ENCODE results near the gene TTLL10.
"Not testable (repeated sequence)": the region's sequence is repeated elsewhere in the genome, so short reads cannot be mapped to it uniquely, and the experiment has no call there.

Gene TTLL10

DNA sequence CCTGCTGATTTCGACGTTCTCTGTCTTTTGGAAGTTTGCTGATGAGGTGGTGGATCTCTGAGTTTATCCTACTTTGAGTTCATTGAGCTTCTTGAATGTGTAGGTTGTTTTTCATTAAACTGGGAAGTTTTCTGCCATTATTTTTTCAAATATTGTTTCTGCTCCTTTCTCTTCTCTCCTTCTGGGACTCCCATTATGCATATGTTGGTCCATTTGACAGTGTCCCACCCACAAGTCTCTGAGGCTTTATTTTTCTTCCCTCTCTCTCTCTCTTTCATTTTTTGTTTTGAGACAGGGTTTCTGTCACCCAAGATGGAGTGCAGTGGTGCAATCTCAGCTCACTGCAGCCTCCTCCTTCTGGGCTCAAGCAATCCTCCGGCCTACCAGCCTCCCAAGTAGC lies 21.0 kb downstream of the TTLL10 start:
- no peak for DNase-seq

DNA sequence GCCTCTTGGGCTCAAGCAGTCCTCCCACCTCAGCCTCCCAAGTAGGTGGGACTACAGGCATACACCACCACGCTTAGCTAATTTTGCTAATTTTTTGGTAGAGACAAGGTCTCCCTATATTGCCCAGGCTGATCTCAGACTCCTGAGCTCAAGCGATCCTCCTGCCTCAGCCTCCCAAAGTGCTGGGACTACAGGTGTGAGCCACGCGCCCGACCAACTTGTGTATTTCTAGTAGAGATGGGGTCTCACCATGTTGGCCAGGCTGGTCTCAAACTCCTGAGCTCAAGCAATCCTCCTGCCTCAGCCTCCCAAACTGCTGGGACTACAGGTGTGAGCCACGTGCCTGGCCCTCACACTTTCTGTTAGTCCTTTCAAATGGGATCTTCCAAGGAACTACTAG lies 22.0 kb downstream of the TTLL10 start:
- DNase-seq, result not testable (repeated sequence)

DNA sequence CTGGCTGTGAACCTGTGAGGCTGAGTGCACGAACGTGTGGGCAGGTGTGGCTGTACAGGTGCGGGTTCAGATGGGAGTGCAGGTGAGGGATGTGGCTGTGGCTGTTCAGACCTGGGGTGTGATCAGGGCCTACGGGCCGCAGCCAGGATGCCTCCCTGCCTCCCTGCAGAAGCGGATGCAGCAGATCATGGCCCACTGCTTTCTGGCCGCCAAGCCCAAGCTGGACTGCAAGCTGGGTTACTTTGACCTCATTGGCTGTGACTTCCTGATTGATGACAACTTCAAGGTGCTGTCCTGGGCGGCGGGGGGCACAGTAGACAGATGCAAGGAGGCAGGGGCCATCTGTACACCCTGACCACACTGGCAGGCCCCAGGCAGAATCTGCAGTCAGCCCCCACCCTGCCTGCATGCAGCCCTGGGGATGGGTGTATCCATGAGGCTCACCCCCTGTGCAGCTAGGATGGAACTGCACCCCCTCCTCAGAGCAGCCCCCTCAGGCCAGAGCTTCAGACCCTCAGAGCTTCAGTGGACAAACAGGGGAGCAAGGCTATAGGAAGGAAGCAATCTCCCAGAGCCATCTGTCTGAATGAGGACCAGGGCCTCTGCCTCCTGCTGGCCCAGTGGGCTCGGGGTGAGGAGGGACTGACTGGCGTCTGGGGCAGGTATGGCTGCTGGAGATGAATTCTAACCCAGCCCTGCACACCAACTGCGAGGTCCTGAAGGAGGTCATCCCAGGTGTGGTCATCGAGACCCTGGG lies 22.9 kb downstream of the TTLL10 start:
- no peak for DNase-seq

DNA sequence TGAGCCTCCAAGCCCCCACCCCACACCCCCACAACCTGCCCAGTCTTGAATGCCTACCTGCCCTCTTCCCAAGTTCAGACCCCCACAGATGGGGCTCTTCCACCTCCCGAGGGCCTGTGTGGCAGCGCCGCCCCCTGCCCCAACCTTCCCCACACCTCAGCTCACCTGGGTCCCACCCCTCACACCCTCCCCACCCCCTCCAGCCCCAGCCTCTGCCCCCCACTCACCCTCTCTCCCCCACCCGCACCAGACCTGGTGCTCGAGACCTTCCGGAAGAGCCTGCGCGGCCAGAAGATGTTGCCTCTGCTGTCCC lies 23.5 kb downstream of the TTLL10 start:
- DNase-seq, result no peak

DNA sequence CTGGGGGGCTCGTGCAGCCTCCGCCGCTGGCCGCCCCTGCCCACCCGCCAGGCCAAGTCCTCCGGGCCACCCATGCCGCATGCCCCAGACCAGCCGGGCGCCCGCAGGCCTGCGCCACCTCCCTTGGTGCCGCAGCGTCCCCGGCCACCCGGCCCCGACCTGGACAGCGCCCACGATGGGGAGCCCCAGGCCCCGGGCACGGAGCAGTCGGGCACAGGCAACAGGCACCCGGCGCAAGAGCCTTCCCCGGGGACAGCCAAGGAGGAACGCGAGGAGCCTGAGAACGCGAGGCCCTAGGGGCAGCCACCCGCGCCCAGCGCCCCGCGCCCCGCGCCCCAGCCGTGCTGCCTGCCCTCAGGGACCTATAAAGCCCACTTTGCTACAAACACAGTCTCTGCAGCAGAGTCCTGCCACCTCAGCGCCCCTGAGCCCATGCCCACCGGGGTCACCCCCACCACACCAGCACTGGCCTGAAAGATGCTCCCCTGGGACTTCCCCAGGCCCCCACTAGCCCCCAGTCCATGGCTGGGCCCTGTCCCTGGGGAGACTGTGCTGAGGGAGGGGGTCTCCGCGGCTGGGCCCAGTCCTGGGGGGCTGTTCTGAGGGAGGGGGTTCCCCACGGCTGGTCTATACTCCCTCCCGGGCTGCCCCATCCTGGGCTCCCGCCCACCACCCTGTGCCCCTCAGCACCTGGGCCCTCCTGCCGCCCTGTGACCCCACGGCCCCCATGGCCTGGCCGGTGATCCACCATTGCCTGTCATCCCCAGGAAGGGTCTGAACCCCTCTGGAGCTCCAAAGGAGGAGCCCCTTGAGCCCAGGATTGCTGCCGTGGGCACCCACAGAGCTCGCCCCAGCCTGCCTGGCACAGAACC lies 24.1 kb downstream of the TTLL10 start:
- DNase-seq, result no peak

DNA sequence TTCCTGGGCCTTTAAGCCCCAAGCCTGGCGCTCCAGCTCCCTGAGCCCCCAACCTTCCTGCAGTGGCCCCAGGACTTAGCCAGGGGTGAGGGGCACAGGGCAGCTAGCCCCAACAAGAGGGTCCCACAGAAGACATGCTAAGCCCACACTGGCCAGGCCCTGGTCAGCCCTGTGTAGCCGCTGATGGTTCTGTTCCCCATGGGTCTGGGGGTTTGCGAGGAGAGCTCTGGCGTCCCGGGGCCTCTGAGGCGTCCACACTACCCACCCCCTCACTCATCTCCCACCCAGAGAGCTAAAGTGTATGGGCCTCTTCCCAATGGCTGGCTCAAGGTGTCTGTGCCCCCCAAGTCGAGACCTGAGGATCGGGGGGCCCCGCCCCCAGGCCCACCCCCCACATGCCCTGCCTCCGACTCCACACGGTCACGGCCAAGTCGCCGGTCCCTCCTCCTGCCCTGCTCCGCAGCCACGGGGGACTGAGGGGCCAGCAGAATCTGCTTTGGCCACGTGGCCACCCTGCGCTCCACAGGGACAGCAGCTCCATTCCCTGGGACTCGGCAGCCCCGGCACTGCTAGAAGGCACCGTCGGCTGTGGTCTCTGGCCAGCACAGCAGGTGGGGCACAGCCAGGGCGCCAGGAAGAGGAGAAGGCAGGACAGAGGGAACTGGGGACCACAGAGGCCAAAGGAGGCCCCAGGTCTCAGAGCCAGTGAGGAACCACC lies 24.9 kb downstream of the TTLL10 start:
- no peak for DNase-seq

DNA sequence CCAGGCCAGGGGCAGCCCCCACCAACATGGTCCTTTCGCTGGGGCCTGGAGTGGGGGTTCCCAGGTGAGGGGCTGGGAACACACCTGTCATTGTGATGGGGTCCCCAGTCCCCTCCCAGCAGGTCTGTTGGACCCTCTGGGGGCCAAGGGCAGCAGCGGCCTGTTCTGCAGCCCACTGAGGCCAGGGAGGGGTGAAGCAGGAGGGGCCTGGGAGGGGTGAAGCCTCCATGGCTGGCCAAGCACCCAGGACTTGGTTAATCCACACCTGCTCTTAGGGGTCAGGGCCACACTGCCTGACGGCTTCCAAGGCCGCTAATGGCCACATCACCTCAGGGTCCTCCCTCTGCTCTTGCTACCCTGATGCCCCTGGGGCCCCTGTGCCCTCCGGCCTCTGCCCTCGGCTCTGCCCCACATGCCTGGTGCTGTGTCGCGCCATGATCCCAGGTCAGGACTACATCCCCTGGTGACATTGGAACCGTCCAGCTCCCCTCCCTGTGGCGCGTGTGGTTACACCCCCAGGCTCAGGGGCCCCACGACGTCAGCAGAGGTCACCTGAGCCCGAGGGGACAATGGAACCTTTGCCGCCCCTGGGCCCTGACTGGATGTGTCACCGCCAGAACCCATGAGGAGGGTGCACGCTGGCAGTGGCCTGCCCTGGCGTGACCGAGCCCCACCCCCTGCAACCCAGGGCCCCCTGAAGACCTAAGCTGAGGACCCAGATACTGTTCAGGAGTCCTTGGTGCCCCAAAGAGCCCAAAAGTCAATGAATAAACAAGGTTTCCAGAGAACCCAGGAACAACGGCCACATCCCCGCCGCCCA lies 25.7 kb downstream of the TTLL10 start:
- DNase-seq, result no peak

DNA sequence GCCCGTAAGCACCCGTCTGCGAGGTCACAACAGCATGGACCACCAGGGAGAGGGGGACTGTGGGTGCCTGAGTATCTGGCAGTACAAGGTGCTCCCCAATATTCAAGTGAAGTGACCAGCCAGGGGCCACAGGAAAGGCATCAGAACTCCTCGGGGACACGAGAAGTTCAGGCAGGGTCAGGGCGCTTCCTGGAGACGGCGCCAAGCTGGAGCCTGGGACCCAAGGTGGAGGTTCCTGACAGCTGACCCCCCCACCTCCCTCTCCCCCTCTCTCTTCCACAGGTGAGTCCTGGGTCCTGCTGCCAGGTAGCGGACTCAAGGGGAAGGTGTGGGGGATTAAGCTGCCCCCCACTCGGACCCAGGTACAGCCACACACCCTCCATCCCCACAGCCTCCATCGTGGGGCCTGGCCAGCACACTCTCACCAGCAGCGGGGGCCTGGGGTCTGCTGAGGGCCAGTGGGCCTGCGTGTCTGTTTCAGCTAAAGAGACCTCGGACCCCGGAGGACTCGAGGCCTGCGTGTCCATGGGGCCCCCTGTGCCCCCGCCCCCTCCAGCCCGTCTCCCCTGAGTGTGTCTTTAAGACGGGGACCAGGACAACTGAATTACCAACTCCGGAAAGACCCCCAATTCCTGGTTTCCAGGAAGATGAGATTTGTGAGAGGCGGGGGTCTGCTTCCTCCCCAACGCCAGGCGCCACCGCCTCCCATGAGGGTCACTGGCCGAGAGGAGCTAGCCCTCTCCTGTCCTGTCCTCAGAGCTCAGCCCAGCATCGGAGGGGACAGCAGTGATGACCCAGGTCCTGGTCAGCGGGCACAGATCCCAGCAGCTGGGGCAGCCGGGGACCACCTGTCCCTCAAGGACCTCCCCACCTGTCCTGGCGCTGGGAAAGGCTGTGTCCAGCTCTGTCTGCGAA lies 26.5 kb downstream of the TTLL10 start:
- no peak for DNase-seq

DNA sequence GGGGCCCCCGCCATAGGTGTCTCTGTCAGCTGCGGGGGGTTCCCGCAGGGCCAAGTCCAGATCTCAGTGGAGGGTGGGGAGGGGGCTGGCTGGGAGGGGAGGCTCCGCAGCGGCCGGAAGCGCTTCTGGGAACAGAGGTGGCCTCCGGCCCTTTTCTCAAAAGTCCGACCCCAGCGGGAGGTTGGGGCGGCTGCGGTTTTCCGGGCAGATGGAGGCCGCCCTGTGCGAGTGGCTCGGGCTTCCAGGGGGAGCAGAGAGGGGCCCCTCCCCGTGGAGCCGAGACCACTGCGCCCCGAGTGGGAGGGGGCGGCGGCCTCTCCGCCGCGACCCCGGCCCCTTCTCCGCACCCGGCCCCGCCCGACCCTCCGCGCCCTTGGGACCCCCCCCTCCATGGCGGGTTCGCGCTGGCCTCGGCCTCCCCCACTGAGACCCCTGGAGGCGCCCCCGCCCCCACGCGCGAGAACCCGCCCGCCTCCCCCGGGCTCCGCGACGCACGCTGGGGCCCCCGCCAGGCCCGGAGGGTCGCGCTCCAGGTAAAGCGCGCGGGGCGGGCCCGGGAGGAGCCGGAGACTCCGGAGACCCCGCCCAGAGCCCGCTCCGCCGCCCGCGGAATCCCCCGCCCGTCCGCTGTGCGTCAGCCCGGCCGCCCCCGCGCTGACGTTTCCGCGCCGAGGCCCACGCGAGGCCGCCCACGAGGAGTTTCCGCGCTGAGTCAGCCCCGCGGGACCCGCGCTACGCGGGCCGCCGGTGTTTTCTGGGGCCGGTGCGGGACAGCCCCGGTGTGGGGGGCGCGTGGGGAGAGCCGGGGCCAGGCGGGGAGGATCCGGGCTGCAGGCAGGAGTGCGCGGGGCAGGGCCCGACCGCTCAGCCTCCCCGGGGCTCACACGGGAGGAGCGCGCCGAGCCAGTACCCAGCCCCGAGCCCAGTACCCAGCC lies 27.5 kb downstream of the TTLL10 start:
- DNase-seq, result peak; percentile 8

DNA sequence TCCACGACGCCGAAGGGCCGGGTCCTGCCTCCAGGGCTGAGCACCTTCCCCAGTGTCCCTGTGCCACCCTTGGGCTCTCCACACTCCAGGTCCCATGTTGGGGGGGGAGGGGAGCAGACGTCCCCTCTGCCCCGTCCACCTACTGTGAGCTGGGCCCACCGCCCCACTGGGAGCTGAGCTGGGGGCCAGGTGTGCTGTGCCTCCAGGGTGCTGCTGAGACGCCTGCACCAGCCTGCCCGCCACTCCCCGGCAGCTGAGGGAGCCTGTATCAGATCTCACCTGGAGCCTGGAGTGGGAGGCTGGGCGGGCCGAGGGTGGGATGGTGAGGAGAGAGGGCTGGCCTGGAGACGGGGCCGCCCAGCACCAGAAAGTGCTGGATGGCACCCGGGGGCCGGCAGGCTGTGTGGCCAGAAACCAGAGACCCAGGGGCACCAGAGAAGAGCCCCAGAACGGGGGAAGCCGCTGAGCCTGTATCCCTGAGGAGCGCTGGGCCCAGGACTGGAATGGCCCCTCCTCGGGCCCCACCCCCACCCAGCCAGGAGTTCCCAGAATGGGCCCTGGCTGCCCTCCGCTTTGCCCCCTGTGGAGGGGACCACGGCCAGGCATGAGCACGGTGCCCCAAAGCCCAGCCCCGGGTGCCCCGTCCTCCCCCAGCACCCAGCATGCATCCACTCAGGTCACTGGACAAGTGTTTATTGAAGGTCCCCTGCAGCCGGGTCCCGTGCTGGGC lies 29.3 kb downstream of the TTLL10 start:
- DNase-seq, result no peak

DNA sequence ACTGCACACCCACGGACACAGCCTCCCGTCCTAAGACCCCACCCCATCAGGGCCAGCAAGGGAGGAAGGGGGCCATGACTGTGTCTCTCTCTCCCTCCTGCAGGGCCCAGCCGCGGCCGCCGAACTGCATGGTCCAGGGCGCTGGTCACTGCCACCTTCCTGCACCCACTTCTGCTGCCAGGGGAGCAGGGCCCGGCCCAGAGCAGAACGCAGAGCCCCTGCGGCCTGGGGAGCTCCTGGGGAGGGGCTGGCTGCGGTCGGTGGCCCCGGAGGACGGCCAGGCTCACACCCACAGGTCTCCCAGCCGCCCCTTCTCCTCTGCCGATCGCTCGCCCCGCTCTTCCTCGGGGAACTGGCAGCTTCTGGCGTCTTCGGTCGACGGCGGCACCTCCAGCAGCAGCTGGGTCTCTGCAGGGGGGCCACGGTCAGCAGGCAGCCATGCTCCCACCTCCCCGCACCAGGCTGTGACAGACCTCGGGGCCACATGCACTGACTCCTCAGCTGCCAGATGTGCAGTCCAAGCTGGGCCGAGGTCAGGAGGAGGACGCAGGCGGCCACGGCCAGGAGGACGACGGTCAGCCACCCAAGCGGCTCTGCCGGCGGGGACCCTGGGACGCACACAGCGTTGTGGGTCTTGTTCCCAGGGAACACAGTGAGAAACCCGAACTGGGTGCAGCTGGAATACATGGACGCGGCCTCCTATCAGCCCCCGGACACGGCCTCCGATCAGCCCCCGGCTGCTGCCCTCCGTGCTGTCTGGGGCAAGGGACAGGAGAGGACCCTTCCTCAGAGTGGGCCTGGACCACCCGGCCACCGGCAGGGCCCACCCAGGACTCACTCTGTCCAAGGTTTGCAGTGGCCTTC lies 30.1 kb downstream of the TTLL10 start:
- DNase-seq, result no peak

DNA sequence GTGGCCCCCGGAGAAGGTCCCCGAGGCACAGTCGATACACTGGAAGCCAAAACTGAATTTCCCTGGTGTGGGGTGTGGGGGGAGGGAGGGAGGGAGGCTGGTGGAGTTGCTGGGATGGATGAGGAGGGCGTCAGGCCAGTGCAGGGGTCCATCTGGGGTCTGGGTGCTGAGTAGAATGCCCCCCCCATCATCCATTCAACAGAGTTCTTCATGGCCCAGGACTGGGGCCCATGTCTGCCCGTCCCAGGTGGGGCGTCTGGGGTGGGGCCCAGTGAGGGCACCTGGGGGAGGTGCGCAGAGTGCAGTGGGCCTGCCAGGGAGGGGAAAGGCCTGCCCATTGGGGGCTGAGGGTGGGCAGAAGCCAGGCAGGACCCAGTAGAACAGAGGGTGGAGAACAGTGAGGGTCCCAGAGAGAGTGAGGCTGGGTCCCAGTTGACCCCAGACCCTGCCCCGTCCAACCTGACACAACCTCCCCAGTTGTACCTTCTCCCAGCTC lies 30.8 kb downstream of the TTLL10 start:
- DNase-seq, result no peak

DNA sequence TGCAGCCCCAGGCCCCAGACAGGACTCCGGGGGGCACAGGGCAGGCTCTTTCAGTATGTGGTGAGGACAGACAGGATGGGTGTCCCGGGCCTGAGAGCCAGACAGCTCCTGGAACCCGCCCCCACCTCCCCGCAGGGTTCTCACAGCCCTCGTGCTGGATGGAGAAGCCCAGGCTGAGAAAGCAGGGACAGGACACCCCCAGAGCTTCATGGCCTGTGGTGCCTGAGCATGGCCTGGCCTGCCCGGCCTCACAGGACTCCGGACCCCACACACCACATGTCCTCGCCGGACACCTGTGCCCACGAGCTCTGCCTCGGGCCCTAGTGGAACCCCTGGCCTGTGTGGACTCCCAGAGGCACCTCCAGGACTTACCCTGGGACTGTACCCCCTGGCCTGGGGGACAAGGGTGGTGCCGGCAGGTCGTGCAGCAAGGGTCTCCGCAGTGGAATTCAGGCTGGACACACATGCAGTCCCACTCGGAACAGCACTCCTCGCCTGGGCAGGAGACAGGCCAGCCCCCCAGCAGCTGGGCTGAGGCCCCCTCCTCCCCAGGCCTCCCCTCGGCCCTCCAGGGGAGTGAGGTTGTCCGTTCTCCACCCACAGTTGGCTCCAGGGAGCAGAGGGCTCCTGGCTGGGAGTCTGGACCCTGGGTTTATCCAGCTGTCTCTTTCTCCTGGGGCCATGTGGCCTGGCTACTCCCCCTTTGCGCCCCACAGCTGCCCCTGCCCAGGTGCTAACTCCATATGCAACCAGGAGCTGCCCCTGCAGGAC lies 31.5 kb downstream of the TTLL10 start:
- DNase-seq, result no peak

DNA sequence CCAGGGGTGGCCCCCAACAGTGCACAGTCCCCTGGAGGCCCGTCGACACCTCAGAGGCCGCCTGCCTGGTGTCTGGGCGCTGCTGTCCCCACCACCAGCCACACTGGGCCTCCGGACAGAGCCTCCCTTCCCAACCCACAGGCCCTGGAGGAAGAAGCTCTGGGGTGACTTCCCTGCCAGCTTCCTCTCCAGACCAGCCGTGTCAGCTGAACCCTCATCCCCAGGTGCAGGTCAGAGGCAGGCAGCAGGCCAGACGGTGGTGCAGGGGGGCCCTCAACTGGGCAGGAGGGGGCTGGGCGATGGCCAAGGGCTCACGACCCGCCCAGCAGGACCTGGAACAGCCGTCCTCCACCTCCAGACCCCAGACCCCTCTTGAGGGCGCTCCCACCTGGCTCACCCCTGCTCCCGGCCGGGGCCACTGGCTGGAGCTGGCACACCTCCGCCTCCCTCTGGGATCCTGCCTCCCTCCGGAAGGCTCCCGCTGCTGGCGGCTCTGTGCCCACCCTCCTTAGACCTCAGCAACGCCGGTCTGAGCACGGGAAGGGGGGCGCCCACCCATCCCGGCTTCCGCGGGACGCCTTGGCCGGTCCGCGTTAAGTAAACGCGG lies 32.2 kb downstream of the TTLL10 start:
- no peak for DNase-seq

DNA sequence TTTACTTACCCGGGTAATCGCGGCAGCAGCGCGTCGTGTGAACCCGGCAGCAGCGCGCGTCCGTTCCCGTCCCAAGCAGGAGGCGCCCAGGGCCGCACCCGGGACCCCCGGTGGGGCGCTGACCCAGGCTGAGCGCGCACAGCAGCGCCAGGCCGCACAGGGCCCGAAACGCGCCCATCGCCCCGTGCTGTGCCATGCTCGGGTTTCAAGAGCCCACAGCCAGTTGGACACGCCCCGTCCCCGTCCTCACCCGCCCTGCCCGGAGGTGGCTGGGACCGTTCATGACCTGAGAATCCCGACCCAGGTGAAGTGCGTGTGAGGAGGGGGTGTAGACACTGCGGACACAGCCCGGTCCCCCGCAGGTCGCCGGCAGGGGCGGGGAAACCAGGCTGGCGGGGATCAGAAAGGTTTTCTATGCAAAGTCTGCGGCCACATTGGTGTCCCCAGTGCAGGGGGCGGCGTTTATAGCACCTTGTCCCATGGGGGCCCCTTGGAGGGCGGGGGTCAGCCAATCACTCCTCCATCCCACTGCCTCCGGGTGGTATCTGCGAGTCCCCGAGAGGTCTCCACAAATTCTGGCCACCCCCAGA lies 32.8 kb downstream of the TTLL10 start, which contains the start of gene TNFRSF18:
Gene TNFRSF18, minus strand, starts transcription at position 217 of the 590 bp plus-strand sequence. Its CDS starts 21 bp downstream, at position 196.
- no peak for DNase-seq

DNA sequence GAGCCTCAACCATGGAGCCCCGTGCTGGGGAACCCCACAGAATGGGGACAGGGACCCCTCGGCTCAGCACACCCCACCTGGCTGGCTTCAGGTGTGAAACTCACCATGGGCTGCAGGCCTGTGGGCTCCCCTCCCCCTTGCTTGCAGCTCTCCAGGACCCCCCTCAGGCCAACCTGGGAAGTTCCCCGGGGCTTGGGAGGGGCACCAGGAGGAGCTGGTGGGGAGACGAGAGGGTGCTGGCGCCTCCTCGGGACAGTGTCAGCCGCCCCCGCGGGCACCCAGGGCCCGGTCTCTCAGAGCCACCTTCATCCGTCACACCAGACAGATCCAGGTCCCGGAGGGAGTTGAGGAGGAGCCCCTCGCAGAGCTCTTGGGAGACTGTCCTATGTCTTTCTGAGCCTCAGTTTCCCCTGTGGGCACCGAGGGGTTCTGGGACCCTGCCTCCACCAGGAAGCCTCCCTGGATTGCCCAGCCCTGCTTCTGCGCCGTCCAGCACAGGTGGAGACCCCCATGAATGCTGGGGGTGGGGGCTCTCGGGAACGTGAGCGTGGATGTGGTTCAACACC lies 33.4 kb downstream of the TTLL10 start:
- DNase-seq, result no peak
